A673 (cell line): ENCODE data around the gene ZMYND11. TPM values are rescaled to one million over a fixed set of nuclear protein-coding genes. Genes with fewer than 3 reads are reported as not detected.

Source experiments
- BruUV-seq: library from RNA; stranded (reverse); fragments of 400-500 nt; replicated peaks from 2 replicates; lab custom pipeline; 2021; lab: Mats Ljungman, UMichigan
- CTCF ChIA-PET: fragments of 300-600 bp; sonication (Branson Sonifier 250); formaldehyde crosslinking; loops from one replicate; lab custom pipeline; 2022; ENCODE audit warnings: antibody characterized with exemption; lab: Charles Lee
- POLR2A ChIA-PET: fragments of 300-600 bp; sonication (Branson Sonifier 250); formaldehyde crosslinking; loops from one replicate; lab custom pipeline; 2022; ENCODE audit warnings: antibody characterized with exemption; ENCODE audit not compliant: low non-redundant PET; lab: Charles Lee
- DNase-seq: peaks from one replicate; pipeline ENCODE4 v3.0.0-alpha.2; 2015; ENCODE audit warnings: low spot score
- H3K27ac ChIP-seq: fragments of 200-600 bp; sonication (generic); 2 replicates; pipeline ENCODE4 v1.5.1; 2016; ENCODE audit warnings: mixed run types, low read depth, mild to moderate bottlenecking, mixed read lengths, antibody characterized with exemption, low read length; ENCODE audit not compliant: poor library complexity, severe bottlenecking
- H3K27me3 ChIP-seq: fragments of 200-600 bp; sonication (generic); replicated peaks from 2 replicates; pipeline ENCODE4 v1.6.1; 2017; ENCODE audit warnings: mixed run types, low read depth, mild to moderate bottlenecking, mixed read lengths, antibody characterized with exemption, low read length; ENCODE audit not compliant: insufficient read depth, poor library complexity
- H3K36me3 ChIP-seq: fragments of 200-600 bp; sonication (generic); 2 replicates; pipeline ENCODE4 v1.6.1; 2016; ENCODE audit warnings: mixed run types, mild to moderate bottlenecking, mixed read lengths, antibody characterized with exemption, low read length; ENCODE audit not compliant: insufficient read depth, poor library complexity, severe bottlenecking
- H3K4me1 ChIP-seq: fragments of 200-600 bp; sonication (generic); 2 replicates; pipeline ENCODE4 v1.6.1; 2017; ENCODE audit warnings: mixed run types, mild to moderate bottlenecking, mixed read lengths, antibody characterized with exemption, low read length; ENCODE audit not compliant: insufficient read depth, poor library complexity, severe bottlenecking
- H3K4me3 ChIP-seq: fragments of 200-600 bp; sonication (generic); 2 replicates; pipeline ENCODE4 v1.5.1; 2016; ENCODE audit warnings: low read depth, mixed run types, mild to moderate bottlenecking, mixed read lengths, low read length; ENCODE audit not compliant: poor library complexity, severe bottlenecking
- H3K9me3 ChIP-seq: fragments of 200-600 bp; sonication (generic); 2 replicates; pipeline ENCODE4 v1.6.1; 2016; ENCODE audit warnings: mixed run types, low read depth, mild to moderate bottlenecking, mixed read lengths, antibody characterized with exemption, low read length; ENCODE audit not compliant: poor library complexity, severe bottlenecking
- EZH2 ChIP-seq: fragments of 200-600 bp; sonication (generic); IDR thresholded peaks from 2 replicates; pipeline ENCODE4 v1.6.1; 2017; ENCODE audit warnings: borderline replicate concordance, low read depth, mild to moderate bottlenecking, mixed read lengths, antibody characterized with exemption, low read length; ENCODE audit not compliant: poor library complexity, severe bottlenecking
- intact Hi-C: fragments of 100-400 bp; cut with micrococcal nuclease; formaldehyde crosslinking; loops from one replicate; pipeline ENCODE4 v1.10.0; 2022; ENCODE audit not compliant: unreplicated experiment
- total RNA-seq: library from RNA; stranded (reverse); gene quantifications from 2 replicates; pipeline ENCODE4 v1.2.3, GENCODE V29; 2021
- TF ChIP-seq, protein P1 (sequence below): fragments of 300-800, 200-600 bp; sonication (generic); conservative IDR thresholded peaks from 2 replicates; pipeline ENCODE4 v1.5.1; 2017; ENCODE audit warnings: low read depth, mild to moderate bottlenecking, antibody characterized with exemption, low read length, moderate library complexity, mixed read lengths

Gene ZMYND11
- total RNA-seq, 1 experiment from 2014 or later = 82.8 TPM

DNA sequence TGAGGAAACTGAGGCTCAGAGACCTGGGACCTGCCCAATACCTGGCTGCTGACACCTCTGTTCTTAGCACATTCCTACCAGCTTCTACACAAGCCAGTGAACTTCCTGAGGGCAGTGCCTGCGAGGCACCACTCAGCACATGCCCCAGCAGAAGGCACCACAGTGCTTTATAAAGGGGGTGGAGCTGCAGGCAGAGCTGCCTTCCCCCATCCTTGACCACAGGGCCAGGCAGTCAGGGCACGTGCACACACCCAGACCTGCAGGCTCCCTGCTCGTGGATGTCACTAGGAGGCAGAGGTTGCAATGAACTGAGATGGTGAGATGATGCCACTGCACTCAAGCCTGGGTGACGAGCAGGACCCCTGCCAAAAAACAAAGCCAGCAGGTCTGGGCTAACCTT is 47.0 kb upstream of the ZMYND11 start:
- no TSS peak for BruUV-seq
- ChIA-PET CTCF (no interaction called here), POLR2A (no interaction called here)
- H3K27me3 ChIP-seq = no peaks in the 10 kb centered on the region
- H3K36me3 ChIP-seq = no peaks in the 10 kb centered on the region
- TF ChIP-seq EZH2 = no peak
- TF ChIP-seq, protein P1, sequence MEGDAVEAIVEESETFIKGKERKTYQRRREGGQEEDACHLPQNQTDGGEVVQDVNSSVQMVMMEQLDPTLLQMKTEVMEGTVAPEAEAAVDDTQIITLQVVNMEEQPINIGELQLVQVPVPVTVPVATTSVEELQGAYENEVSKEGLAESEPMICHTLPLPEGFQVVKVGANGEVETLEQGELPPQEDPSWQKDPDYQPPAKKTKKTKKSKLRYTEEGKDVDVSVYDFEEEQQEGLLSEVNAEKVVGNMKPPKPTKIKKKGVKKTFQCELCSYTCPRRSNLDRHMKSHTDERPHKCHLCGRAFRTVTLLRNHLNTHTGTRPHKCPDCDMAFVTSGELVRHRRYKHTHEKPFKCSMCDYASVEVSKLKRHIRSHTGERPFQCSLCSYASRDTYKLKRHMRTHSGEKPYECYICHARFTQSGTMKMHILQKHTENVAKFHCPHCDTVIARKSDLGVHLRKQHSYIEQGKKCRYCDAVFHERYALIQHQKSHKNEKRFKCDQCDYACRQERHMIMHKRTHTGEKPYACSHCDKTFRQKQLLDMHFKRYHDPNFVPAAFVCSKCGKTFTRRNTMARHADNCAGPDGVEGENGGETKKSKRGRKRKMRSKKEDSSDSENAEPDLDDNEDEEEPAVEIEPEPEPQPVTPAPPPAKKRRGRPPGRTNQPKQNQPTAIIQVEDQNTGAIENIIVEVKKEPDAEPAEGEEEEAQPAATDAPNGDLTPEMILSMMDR = no peak
- H3K4me3 ChIP-seq = no peak overlapping the region
- intact Hi-C loops = no loop called here
- no peaks in the 10 kb centered on the region for H3K4me1 ChIP-seq
- H3K27ac ChIP-seq = no peak overlapping the region
- no peaks in the 10 kb centered on the region for H3K9me3 ChIP-seq
- DNase-seq = no peak

DNA sequence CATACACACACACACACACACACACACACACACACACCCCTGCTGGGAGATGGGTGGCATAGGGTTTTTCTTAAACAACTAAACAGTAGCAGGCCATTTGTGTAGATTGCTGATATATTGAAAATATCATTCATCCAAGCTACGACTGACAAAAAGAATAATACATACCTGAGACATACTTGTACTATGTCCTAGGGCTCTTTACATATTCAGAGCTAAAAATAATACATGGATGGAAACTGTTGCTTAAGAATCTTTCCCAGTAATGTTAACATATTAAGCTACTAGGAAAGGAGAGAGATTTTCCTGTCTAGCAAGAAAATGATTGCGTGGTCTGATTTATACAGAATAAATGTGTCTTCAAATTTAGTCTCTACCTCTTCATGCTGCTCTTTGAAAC is 46.0 kb upstream of the ZMYND11 start:
- no peak for TF ChIP-seq EZH2
- TF ChIP-seq, protein P1 = no peak
- no peak overlapping the region for H3K4me3 ChIP-seq
- no peaks in the 10 kb centered on the region for H3K36me3 ChIP-seq
- no TSS peak for BruUV-seq
- ChIA-PET POLR2A (interaction anchor here (0.6 kb wide), 1 partner anchor 1346 kb away, joined by 4 read pairs; no protein-coding TSS in a partner anchor), CTCF (no interaction called here)
- intact Hi-C loops = no loop called here
- H3K9me3 ChIP-seq = no peaks in the 10 kb centered on the region
- no peak overlapping the region for H3K27ac ChIP-seq
- DNase-seq = no peak
- no peaks in the 10 kb centered on the region for H3K4me1 ChIP-seq
- H3K27me3 ChIP-seq = no peaks in the 10 kb centered on the region

DNA sequence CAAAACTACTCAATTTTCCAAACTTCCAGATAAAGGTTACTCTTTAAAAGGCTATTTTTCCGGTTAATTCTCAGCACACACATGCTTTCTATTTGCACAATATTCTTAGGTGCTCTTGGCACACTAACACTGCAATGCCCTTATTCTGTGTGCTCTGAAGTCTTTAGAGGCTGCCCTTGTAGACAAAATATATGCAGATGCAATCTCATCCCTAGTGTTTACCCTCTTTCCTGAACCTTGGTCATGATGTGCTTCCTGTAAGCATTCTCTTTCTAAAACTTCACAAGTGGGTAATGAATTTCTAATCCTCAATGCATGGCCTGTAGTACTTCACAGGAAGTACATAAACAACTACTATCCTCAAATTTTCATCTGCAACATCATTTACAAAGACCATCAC is 45.1 kb upstream of the ZMYND11 start:
- peaks cover under 1% of the 10 kb centered on the region for H3K9me3 ChIP-seq
- intact Hi-C loops = no loop called here
- H3K4me1 ChIP-seq = no peaks in the 10 kb centered on the region
- TF ChIP-seq EZH2 = no peak
- TF ChIP-seq, protein P1 = no peak
- no TSS peak for BruUV-seq
- no peak for DNase-seq
- H3K27ac ChIP-seq = no peak overlapping the region
- H3K4me3 ChIP-seq = no peak overlapping the region
- H3K36me3 ChIP-seq = no peaks in the 10 kb centered on the region
- H3K27me3 ChIP-seq = no peaks in the 10 kb centered on the region
- ChIA-PET POLR2A (no interaction called here), CTCF (no interaction called here)
